CD4-positive, alpha-beta T cell (primary cell): Measurements from ENCODE around the gene PTGFR. TPM values are rescaled to one million over a fixed set of nuclear protein-coding genes. Genes with fewer than 3 reads are reported as not detected.

Experiments used
- ATAC-seq: fragments of 200-7000 bp; cut with Tn5 transposase; one replicate; pipeline ENCODE4 v1.10.0; 2022; ENCODE audit warnings: mild to moderate bottlenecking; ENCODE audit not compliant: poor library complexity
- CTCF ChIA-PET: fragments of 350-600 bp; sonication (Branson Sonifier 250); formaldehyde crosslinking; loops from one replicate; lab custom pipeline; 2021; ENCODE audit warnings: antibody characterized with exemption, inconsistent platforms; lab: Charles Lee
- POLR2A ChIA-PET: fragments of 350-600 bp; sonication (Branson Sonifier 250); formaldehyde crosslinking; loops from one replicate; lab custom pipeline; 2021; ENCODE audit warnings: antibody characterized with exemption, inconsistent platforms; lab: Charles Lee
- DNase-seq, 14 experiments: peaks; one replicate each; pipeline ENCODE4 v3.0.0-alpha.2; 2013 to 2020; ENCODE audit warnings: mixed read lengths in 2 of 14
- H3K27ac ChIP-seq, 2 donors: one replicate each; pipeline versions ENCODE4 v1.5.1 to v1.7.0; 2013; ENCODE audit warnings: low read length in 2 of 2, low read depth in 1 of 2, mild to moderate bottlenecking in 1 of 2
- H3K27me3 ChIP-seq, 2 experiments: 1 replicate in 1 of 2; 2 replicates in 1 of 2; pipeline versions ENCODE4 v1.6.1 to v1.7.0; 2013; ENCODE audit warnings: low read length in 2 of 2, control low read depth in 1 of 2, mild to moderate bottlenecking in 1 of 2, moderate library complexity in 1 of 2; ENCODE audit not compliant: insufficient read depth in 2 of 2, control insufficient read depth in 1 of 2
- H3K36me3 ChIP-seq: one replicate; pipeline ENCODE4 v1.6.1; 2013; ENCODE audit warnings: low read length, control low read depth; ENCODE audit not compliant: insufficient read depth
- H3K4me1 ChIP-seq: one replicate; pipeline ENCODE4 v1.6.1; 2013; ENCODE audit warnings: low read length, control low read depth; ENCODE audit not compliant: insufficient read depth
- H3K4me3 ChIP-seq: one replicate; pipeline ENCODE4 v1.5.1; 2013; ENCODE audit warnings: mild to moderate bottlenecking, low read length, moderate library complexity
- H3K9me3 ChIP-seq, 2 experiments: 1 replicate in 1 of 2; 2 replicates in 1 of 2; pipeline versions ENCODE4 v1.6.1 to v1.7.0; 2013; ENCODE audit warnings: low read length in 2 of 2, mild to moderate bottlenecking in 2 of 2, control low read depth in 1 of 2, moderate library complexity in 1 of 2; ENCODE audit not compliant: control insufficient read depth in 1 of 2, insufficient read depth in 1 of 2
- H3K27ac Mint-ChIP-seq: one replicate; pipeline ENCODE4 v1.8.0; 2020; ENCODE audit warnings: mixed read lengths
- H3K27me3 Mint-ChIP-seq: one replicate; pipeline ENCODE4 v1.8.0; 2021; ENCODE audit warnings: mixed read lengths
- H3K36me3 Mint-ChIP-seq: one replicate; pipeline ENCODE4 v1.8.0; 2021; ENCODE audit warnings: low read depth, mixed read lengths
- H3K4me1 Mint-ChIP-seq: one replicate; pipeline ENCODE4 v1.8.0; 2021; ENCODE audit warnings: low read depth, mixed read lengths
- H3K4me3 Mint-ChIP-seq: one replicate; pipeline ENCODE4 v1.8.0; 2020; ENCODE audit warnings: mild to moderate bottlenecking, mixed read lengths
- H3K9me3 Mint-ChIP-seq: one replicate; pipeline ENCODE4 v1.8.0; 2020; ENCODE audit warnings: mixed read lengths
- intact Hi-C, 2 experiments: fragments of 100-400 bp; cut with DNase I in 1 of 2; cut with micrococcal nuclease in 1 of 2; formaldehyde crosslinking; loops; one replicate each; pipeline versions ENCODE4 v1.15.1 to v1.9.0; 2023 to 2025; cut with DNase I, micrococcal nuclease
- total RNA-seq, 174 experiments: library from RNA in 2 of 174; stranded (reverse) in 2 of 174; gene quantifications; one replicate each; pipeline ENCODE4 v1.2.3 and lab custom pipeline; 2021 to 2026
- TF ChIP-seq, protein P1 (sequence below): fragments of 200-600 bp; IDR thresholded peaks from one replicate; pipeline ENCODE4 v1.8.0; 2022; ENCODE audit warnings: antibody characterized with exemption, mild to moderate bottlenecking

Gene PTGFR
- total RNA-seq, 2 experiments from 2014 or later = not detected

DNA sequence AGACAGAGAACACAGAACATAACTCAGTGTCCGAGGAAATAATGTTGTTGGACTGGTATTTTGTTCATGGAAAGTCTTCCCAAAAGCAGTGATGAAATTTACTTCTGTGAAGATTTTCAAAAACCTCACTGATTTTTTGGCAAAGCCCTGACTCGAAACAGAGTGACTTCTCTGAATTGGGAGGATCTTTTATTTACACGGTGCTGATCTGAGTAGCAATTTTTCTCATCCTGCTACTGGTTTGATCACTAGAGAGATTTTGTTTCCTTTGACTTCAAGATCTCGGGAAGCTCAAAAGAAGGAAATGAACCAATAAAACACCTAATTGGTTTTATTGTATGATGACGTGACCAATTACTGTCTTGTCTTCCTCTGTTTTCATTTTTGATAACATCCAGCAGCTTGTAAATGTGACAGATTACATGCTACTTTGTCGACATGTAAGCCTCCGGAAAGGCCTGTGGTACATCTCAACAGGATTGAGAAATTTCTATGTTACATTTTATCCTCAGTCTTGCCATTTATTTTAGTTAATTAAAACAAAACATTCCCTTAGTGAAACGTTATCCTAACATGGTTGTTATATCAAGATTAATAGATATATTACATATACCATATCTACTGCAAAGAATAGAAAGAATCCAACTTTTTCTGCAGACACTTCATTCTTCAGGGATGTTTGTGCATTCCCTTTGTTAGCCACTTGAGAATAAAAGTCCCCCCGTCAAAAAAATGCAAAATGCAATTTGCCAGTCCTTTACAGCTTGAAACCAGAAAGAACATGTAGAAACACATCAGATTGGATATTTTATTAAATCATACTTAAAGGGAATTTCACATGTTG is 86.7 kb downstream of the PTGFR start:
- H3K4me1 ChIP-seq = no peaks in the 10 kb centered on the region
- H3K36me3 Mint-ChIP-seq = no peaks in the 10 kb centered on the region
- TF ChIP-seq, protein P1, sequence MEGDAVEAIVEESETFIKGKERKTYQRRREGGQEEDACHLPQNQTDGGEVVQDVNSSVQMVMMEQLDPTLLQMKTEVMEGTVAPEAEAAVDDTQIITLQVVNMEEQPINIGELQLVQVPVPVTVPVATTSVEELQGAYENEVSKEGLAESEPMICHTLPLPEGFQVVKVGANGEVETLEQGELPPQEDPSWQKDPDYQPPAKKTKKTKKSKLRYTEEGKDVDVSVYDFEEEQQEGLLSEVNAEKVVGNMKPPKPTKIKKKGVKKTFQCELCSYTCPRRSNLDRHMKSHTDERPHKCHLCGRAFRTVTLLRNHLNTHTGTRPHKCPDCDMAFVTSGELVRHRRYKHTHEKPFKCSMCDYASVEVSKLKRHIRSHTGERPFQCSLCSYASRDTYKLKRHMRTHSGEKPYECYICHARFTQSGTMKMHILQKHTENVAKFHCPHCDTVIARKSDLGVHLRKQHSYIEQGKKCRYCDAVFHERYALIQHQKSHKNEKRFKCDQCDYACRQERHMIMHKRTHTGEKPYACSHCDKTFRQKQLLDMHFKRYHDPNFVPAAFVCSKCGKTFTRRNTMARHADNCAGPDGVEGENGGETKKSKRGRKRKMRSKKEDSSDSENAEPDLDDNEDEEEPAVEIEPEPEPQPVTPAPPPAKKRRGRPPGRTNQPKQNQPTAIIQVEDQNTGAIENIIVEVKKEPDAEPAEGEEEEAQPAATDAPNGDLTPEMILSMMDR = no peak
- H3K4me1 Mint-ChIP-seq = no peaks in the 10 kb centered on the region
- H3K36me3 ChIP-seq = no peaks in the 10 kb centered on the region
- no peak overlapping the region for H3K27ac Mint-ChIP-seq
- intact Hi-C loops = no loop called here
- H3K9me3 ChIP-seq = no peaks in the 10 kb centered on the region
- H3K27ac ChIP-seq = no peak overlapping the region
- ChIA-PET CTCF (no interaction called here), POLR2A (no interaction called here)
- no peak overlapping the region for H3K4me3 ChIP-seq
- no peak overlapping the region for H3K4me3 Mint-ChIP-seq
- no peak for ATAC-seq
- H3K27me3 ChIP-seq = no peaks in the 10 kb centered on the region
- H3K27me3 Mint-ChIP-seq = peaks cover 4% of the 10 kb centered on the region
- DNase-seq = no peak
- H3K9me3 Mint-ChIP-seq = no peaks in the 10 kb centered on the region

DNA sequence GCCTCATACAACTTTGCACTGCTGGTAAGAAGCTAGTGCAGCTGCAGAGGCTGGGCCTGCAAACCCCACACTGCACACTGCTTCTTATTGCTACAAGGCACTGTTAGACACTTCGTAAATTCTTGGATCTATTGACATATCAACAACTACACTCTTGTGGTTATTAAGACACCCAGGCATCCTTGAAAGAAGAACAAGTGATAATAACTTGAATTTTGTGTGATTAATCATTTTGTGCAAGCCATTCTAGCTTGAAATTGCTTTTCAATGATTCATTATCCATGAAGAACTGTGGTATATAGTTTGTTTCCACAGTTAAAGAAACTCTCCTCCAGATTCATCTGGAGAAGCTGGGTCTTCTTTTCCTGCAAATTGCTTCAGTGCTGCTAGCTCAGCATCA is 95.8 kb downstream of the PTGFR start:
- H3K4me3 Mint-ChIP-seq = no peak overlapping the region
- no peak overlapping the region for H3K27ac ChIP-seq
- CTCF ChIA-PET = no interaction called here

DNA sequence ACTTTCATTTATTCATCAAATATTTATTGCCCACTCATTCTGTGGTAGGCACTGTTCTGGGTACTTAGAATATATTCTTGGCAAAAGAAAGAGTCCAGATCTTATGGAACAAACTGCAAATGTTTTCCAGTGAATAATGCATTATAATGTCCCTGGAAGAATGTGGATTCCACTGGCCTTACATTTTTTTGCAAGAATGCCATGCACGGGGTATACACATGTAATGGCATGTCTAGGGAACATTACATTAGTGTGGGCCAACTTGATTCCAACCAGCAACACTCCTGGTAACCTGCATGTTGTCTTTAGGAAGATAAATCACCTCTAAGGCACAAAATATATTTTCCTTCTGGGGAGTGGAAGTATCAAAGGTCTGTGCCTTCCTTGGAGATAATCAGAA is 96.4 kb downstream of the PTGFR start:
- intact Hi-C loops = no loop called here

More for the DNA sequence above, 95.8 kb downstream of the PTGFR start:
- Histone ChIP-seq H3K4me1 (no peaks in the 10 kb centered on the region), H3K4me3 (no peak overlapping the region), H3K9me3 (no peaks in the 10 kb centered on the region), H3K36me3 (no peaks in the 10 kb centered on the region), H3K27me3 (no peaks in the 10 kb centered on the region)
- POLR2A ChIA-PET = no interaction called here
- no peak for ATAC-seq
- Mint-ChIP-seq H3K27ac (no peak overlapping the region), H3K27me3 (peaks cover 20% of the 10 kb centered on the region), H3K36me3 (no peaks in the 10 kb centered on the region), H3K4me1 (no peaks in the 10 kb centered on the region), H3K9me3 (no peaks in the 10 kb centered on the region)
- TF ChIP-seq, protein P1 = no peak
- no peak for DNase-seq
- intact Hi-C loops = no loop called here

More for the DNA sequence above, 96.4 kb downstream of the PTGFR start:
- no peaks in the 10 kb centered on the region for H3K36me3 ChIP-seq
- H3K27me3 ChIP-seq = no peaks in the 10 kb centered on the region
- POLR2A ChIA-PET = no interaction called here
- H3K4me1 Mint-ChIP-seq = no peaks in the 10 kb centered on the region
- H3K4me3 Mint-ChIP-seq = no peak overlapping the region
- H3K9me3 Mint-ChIP-seq = no peaks in the 10 kb centered on the region
- no peaks in the 10 kb centered on the region for H3K4me1 ChIP-seq
- H3K4me3 ChIP-seq = no peak overlapping the region
- peaks cover 21% of the 10 kb centered on the region for H3K27me3 Mint-ChIP-seq
- no peak overlapping the region for H3K27ac ChIP-seq
- TF ChIP-seq, protein P1 = no peak
- ATAC-seq (no peak), DNase-seq (no peak)
- no peaks in the 10 kb centered on the region for H3K9me3 ChIP-seq
- H3K27ac Mint-ChIP-seq = no peak overlapping the region
- no peaks in the 10 kb centered on the region for H3K36me3 Mint-ChIP-seq
- CTCF ChIA-PET = no interaction called here

Other genes with a start within 250 kb of the PTGFR start
- 10 to 100 TPM; 19.5 to 23.9 TPM for gene IFI44L, start 129.5 kb downstream of the PTGFR start, total RNA-seq
- gene IFI44, start 158.9 kb downstream of the PTGFR start, total RNA-seq = 10 to 100 TPM; 67.4 to 70.0 TPM